Activated CD8-positive, alpha-beta memory T cell treated with anti-CD3 and anti-CD28 coated beads, Interleukin-2, amount 50 U/mL, for 24 hours (primary cell): ENCODE data around the gene SAP30.
A peak's percentile ranks its signal among the peaks of the same experiment; 100 is the strongest.

Source experiments
- DNase-seq: peaks from one replicate; pipeline ENCODE4 v3.0.0-alpha.2; 2020; ENCODE audit errors: extremely low read depth

The SAP30 gene, protein sequence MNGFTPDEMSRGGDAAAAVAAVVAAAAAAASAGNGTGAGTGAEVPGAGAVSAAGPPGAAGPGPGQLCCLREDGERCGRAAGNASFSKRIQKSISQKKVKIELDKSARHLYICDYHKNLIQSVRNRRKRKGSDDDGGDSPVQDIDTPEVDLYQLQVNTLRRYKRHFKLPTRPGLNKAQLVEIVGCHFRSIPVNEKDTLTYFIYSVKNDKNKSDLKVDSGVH

DNA sequence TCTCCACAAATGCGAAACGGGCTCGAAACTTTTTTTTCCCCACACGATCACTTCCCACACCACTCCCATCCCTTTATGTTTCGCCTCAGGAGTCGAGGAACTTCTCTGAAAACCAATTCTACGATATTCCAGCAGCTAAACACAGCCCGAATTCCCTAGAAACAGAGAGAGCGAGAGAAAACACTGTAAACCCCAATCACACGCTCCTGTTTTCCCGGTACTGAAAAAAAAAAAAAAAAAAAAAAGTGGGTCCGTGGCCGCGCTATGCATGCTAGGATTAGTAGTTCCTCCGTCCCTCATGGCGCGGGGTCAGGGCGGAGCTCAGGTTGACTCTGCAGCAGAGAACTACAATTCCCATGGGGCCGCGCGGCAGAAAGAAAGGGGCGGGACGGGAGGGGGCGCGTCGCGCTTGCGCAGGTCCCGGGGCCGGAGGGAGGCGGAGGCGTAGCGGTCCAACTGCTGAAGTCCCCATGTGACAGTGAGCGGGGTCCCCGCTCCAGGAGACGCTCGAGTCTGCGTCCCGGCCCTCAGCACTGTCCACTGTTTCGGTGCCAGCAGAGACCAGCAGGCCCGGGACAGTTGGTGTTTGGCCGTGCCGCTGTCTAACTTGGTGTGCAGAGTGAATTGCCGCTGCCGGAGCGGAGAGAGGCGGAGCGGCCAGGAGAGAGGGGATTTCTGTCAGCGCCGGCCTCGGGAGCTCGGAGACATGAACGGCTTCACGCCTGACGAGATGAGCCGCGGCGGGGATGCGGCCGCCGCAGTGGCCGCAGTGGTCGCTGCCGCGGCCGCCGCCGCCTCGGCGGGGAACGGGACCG is at the start of gene SAP30:
TSS of gene SAP30 (plus strand) at position 478 of the 815 bp plus-strand sequence. CDS start at position 707, 229 bp downstream.
- peak; percentile 93 for DNase-seq

DNA sequence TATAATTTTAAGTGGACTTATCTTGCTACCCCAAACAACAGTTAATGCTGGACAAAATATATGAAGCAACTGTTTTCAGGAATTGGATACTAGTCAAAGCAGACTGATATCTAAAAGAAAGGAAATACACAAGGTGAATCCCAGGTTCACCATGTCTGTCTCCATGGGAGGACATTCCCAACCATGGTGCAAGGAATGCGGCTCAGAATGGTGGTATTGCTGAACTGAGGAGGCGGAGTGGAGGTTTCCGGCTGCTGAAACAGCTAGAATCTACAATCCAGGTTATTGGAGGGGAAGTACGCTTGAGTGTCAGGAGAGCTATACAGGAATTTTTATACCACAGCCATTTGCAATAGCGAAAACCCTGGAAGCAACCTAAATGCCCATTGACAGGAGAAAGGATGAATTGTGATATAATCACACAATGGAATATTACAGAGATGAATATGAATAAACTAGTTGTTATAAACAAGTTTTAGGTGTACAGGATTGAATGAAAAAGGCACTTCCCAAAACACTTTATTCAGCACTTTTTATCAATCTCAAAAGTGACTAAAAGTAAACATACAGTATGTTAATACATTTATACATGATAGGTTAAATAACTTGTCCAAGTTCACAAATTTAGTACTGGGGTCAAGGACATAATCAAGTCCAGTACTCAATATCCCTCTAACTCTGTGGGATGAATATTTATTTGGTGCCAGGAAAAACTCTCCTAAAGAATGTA is 45.6 kb upstream of the SAP30 start:
- DNase-seq = no peak

DNA sequence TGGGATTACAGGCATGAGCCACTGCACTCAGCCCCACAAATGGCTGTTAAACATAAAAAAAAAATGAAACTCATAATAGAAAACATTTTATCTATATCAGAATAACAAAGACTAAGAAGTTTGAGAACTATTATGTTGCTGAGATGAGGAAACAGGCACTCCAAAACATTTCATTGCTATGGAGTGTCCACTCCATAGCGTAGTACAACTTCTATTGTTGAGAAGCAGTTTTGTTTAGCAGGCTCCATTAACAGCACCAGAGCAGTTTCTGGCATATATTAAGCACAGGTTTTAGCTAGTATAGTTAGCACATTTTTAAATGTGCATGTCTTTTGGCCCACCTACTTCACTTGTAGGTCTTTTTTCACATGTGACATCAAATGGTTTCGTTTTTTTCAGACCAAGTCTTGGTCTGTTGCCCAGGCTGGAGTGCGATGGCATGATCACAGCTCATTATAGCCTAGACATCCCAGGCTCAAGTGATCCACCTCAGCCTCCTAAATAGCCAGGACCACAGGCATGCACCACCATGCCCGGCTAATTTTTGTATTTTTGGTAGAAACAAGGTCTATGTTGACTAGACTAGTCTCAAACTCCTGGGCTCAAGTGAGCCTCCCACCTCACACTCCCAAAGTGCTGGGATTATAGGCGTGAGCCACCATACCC is 42.4 kb upstream of the SAP30 start:
- DNase-seq = no peak

DNA sequence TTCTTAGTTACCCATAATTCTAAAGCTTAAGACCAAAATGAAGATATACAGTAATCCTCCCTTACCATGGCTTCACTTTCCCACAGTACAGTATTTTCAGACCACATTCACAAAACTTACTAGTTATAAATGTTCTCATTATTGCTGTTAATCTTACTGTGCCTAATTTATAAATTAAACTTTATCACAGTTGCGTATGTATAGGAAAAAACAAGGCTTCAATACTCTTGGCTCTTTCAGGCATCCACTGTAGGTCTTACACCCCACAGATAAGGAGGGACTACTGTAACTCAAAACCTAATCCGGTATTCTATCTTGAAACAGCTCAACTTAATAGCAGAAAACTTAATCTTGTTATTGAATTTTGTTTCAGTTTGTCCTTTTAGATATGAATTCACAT is 40.2 kb upstream of the SAP30 start:
- DNase-seq = no peak

DNA sequence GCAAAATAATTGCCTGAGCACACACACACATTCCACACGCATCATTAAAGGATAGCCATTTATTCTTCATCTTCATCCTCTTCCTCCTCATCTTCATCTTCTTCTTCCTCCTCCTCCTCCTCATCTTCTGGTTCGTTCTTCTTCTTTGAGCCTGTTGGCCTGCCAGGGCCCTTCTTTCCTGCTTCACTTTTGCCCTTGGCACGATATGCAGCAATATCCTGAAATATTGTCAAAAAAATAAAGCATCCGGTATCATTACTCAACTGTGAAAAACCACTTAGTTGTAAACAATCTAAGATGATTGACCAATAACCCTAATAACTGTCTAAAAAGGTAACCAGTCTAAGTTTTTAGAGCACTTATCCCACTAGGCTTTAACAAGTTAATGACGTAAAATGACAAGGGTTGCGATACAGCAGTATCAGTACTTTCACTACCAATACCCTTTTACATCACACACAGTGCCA is 38.7 kb upstream of the SAP30 start:
- DNase-seq = no peak

DNA sequence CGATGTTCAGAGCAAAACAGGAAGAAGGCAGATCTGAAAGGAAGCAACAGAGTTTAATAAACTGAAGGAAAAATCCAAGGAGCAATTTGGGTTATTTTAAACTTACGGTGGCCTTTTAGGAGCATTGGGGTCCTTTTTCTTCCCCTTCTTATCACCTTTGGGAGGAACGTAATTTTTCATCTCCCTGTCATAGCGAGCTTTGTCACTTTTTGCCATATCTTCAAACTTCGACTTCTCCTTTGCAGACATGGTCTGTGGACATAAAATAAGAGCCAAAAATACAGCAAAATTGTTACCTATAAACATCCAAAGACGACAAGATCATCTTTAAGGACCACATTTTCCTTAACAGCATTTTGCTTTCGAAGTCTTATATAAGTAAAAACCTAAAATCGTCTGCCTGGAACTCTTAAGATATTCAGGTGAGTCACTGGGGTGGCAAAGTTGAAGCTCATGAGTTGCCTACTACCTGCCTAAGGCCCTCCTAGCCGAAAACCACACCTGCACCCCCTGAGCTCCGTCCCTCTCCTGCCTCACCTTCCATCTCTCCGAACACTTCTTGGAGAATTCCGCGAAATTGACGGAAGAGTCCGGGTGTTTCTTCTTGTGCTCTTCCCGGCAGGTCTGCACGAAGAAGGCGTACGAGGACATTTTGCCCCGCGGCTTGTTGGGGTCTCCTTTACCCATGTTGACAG is 37.6 kb upstream of the SAP30 start:
- DNase-seq = no peak

DNA sequence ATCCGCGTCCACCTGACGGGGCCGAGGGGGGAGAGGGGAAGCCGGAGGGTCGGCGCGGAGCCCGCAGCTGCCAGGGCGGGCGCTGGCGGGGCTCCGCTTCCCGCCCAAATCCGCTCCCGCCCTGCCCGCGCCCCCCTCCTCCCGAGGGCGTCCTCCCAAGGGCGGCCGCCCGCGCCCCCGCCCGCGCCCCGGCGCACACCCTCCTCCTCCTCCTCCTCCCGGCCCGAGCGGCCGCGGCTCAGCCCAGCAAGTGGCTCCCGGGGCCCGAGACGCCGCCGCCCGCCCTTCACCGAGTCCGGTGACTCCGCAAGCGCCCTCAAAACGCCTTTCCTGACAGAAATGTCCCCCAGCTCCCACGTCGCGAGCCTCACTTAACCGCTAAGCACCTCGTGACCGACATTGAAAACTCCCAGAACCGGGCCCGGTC is 37.1 kb upstream of the SAP30 start:
- DNase-seq = peak; percentile 1

DNA sequence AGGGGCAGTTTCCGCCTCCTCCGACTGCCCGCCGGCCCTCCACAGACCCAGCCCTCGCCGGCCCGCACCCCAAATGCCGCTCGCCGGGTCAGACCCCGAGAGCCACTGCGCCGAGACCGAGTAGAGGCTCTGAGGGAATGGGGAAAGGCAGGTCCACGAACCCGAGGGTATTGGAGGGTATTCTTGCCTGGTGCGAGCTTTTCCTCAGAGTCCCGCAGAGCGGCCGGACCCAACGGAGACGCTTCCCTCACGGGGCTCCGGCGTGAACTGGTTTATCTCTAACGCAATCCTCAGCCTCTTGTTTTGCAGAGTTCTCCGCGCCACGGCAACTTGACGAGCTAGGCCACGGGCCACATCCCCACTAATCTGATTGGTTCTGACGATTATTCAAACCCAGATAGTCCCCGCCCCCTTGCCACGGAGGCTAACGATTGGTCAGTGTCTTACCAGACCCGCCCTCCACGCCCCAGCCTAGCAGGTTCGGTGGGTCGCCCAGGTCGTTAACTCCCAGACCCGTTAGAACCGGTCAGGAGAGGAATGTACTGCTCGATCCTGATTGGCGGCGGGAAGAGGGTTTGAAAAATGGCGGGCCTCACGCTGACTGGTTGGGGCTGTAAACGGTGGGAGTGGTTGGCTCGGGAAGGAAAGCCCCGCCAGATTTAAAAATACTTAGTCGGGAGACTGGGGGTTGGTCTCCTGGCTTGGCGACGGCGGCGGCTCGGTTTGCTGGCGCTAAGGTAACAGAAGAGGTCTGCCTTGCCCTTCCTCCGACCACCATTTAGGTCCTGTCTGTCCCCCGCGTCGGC is 36.5 kb upstream of the SAP30 start, which contains the start of gene HMGB2:
TSS of gene HMGB2 (minus strand) at position 274 of the 806 bp plus-strand sequence. CDS start 709 bp downstream, outside the sequence.
- peak; percentile 100 for DNase-seq

DNA sequence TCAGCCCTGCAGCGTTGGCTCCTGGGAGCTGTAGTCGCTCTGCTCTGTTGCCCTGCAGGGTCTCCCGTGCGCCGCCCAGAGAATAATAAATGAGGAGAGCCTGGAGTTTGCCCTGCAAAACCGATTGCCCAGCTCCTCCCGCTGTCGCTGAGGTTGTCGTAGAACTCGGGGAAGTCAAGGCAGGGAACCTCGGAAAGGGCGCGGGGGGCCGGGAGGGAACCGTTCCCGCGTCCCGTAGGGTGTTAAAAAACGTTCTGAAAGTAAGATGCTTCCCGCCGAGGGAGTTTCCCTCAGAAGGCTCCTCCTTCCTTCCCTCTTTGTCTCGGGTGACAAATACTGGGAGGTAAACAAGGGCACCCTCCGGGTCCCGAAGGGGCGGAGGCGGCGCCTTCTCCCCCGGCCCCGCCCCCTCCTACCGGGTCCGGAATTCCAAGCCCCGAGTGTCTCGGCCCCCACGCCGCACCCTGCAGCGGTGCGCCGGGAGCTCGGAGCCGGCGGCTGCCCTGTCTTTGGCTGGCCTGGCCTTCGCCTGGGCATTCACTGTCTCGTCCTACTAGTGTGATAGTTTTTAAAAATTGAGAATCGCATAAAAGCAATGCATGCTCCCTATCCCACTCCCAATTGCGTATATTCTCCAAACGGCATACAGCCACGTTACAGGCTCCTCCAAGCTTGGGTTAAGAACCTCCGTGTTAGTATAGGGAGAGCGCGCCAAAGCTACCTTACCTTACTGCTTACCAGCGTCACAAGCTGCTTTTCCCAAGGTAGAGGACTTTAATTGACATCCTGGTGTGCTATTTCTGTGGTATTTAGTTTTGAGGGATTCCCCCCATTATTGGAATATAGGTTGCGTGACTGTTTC is 35.6 kb upstream of the SAP30 start:
- peak; percentile 1 for DNase-seq

DNA sequence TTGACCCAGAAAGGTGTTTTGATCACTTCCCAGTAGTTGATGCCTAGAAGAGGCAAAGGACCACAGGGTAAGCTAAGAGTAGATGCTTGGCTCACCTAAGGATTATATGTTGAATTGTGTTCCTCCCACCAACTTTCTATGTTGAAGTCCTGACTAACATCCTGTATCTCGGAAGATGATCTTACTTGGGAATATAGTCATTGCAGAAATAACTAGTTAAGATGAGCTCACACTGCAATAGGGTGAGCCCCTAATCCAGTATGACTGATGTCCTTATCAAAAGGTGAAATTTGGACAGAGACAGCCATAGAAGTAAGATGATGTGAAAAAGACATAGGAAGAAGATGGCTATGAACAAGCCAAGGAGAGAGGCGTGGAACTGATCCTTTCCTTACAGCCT is 33.3 kb upstream of the SAP30 start:
- no peak for DNase-seq

DNA sequence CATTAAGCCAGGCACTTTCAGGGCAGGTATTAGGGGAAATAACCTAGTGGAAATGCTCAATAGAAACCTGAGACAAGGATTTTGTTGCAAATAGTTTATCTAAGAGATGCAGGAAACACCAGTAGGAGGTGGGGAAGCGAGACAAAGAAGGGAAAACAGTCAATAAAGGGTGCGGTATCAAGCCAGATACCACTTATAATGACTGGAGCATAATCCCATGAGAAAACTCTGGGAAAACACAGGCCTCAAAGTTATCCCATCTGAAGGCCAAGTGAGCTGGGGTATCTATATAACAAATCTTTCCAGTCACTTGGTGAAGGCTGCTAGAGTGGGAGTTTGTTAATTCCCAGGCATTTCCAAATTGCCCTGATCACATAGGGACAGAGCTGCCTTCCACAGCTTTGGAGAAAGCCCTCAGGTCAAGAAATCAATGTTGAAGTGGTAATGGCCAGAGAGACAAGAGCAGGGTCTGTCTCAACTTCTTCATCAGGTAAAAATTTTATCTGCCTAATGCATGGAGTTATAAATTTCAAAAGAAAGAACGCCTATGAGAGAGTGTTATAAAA is 26.8 kb upstream of the SAP30 start:
- DNase-seq = no peak

DNA sequence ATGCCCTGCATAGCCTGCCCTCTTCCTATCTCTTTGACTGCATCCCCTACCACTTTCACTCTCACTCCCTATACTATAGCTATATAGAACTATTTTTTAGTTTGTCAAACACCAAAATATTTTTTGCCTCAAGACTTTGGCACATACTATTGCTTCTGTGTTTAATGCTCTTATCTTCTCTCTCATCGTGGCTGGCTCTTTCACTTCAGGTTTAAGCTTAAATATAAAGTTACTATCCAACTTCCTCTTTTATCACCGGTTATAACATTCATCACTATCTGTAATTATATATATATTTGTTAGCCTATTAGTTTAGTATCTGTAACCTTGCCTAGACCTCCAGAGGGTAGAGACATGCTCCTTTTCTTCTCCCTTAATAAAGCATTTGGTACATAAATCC is 25.1 kb upstream of the SAP30 start:
- DNase-seq = no peak

DNA sequence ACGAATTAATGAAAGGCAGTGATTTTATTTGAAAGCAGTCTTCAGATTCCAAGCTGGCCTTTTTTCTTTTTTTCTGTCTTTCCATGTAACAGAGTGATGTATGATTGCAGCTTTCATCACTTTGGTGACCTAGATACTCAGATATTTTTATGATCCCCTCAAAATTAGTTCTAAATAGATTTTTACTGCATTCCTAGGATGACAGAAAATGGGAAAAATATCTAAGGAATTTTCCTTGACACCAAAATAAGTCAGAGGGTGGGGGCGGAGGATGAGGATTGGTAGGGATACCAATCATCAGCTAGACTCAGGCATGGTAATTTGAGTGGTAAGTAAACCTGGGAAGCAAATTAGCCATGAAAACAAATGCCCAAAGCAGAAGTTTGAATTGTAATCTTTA is 24.7 kb upstream of the SAP30 start:
- DNase-seq = no peak

DNA sequence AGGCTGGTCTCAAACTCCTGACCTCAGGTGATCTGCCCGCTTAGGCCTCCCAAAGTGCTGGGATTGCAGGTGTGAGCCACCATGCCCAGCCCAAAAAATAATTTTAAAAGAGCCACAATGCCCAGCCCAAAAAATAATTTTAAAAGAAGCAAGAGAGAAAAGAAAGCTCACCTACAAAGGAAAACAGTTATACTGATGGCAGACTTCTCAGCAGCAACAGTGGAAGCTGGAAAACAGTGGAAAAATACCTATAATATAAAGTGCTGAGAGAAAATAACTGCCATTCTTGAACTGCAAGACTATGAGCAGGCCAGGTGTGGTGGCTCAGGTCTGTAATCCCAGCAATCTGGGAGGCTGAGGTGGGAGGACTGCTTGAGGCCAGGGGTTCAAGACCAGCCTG is 23.3 kb upstream of the SAP30 start:
- DNase-seq = no peak

DNA sequence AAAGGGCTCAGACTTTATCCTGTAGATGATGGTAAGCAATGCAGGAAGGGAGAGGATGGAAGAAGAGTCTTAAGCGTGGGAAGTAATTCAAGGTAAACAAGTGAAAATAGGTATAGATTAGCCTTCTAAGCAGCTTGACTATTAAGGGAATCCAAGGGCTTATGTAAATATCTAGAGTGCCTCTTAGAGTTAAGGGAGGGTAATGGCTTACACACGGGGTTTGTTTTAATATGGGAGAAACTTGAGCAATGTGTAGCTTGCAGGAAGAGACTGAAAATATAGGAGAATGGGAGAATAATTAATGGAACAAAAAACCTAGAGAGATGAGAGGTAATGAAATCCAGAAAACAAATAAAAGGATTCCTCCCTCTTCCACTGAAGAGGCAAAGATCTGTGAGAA is 12.8 kb upstream of the SAP30 start:
- DNase-seq = no peak

DNA sequence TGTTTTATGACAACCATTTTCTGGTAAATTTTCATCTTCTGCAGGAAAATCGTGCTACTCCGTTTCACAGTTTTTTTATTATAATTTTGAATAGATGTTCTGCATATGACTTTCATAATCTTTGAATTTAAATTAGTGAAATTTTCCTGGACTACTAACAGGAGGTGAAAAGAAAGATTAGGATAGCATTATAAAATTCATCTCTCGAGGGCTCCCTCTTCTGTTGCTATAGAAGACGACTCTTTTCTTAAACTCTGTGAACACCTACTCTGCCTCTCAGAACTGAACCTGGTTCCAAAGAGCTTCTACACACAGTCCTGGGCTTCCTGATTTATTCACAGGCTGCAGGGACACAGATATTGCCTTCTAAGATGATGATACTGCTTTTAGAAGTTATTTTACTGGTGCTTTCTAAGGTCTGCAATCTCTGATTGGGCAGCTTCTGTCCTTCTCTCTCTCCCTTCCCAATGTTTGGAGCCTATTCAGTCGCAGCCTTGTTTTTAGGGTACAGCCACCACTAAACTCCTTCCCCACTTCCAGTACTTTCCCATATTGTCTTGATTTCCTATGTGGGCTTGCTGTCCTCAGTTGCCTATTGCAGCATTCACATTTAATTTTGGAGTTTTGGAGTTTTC is 10.1 kb upstream of the SAP30 start:
- DNase-seq = no peak

DNA sequence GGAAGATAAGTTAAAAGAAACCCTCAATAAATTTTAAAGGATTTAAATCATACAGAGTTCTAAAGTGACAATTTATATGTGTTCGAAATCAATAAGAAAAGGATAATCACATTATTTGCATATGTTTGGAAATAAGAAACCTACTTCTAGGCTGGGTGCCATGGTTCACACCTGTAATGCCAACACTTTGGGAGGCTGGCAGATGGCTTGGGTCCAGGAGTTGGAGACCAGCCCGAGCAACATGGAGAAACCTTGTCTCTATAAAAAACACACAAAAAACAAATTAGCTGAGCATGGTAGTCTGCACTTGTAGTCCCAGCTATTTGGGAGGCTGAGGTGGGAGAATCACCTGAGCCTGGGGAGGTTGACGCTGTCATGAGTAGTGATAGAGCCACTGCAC is 8.1 kb upstream of the SAP30 start:
- DNase-seq = no peak

DNA sequence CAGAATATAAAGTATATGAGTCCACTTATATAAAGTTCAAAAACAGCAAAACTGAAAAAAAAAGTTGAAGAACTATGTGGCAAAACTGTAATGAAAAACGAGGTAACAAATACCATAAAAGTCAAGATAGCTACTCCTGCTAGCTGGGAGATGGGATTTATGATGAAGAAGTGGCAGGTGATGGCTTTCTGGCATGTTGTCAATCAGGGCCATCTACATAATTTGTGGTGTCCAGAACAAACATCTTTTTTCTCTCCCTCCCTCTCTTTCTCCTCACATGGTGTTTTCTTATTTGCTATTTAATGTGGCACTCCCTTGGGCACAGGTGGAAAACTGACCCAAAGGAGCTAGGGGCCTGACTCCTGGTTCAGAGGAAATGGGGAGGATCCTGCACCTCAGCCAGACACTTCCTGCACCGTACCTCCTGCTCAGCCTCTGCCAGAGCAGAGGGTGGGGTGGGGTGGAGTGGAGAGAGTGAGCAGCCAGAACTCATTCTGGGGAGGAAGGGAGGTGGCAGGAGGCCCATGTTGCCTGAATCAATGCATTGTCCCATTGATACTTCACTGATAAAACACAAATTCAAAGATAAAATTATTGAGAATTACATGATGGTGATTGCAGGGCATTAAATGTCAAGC is 5.3 kb upstream of the SAP30 start:
- no peak for DNase-seq
